K562 (cell line): ENCODE data around the gene ADGRG1. TPM values are rescaled to one million over a fixed set of nuclear protein-coding genes. Genes with fewer than 3 reads are reported as not detected.
A peak's percentile ranks its signal among the peaks of the same experiment; 100 is the strongest.

Experiments used
- ATAC-seq: fragments of 200-7000 bp; cut with Tn5 transposase; 3 replicates; pipeline ENCODE4 v1.9.1; 2020; ENCODE audit warnings: moderate library complexity
- BruUV-seq: library from RNA; stranded (reverse); fragments of 400-500 nt; replicated peaks from 2 replicates; lab custom pipeline; 2021; lab: Mats Ljungman, UMichigan
- CTCF ChIA-PET: fragments of 300-600 bp; formaldehyde crosslinking; extraction: SDS; loops from one replicate; lab custom pipeline; 2021; ENCODE audit warnings: low intra/inter-chr PET ratio; lab: Yijun Ruan, JAX
- POLR2A ChIA-PET: fragments of 300-600, 350-650 bp; sonication (Branson Sonifier 250); formaldehyde crosslinking; extraction: SDS; loops from one replicate; lab custom pipeline; 2021; ENCODE audit warnings: antibody characterized with exemption, inconsistent platforms; lab: Yijun Ruan, JAX
- DNase-seq, 4 experiments: peaks; one replicate each; pipeline versions ENCODE4 v3.0.0 to v3.0.0-alpha.2; 2011 to 2018; ENCODE audit warnings: low spot score in 3 of 4, mixed read lengths in 3 of 4; ENCODE audit errors: extremely low read depth in 1 of 4
- FAIRE-seq: peaks from 2 replicates; lab custom pipeline; 2011; peaks lifted over from hg19 to GRCh38; lab: Jason Lieb, UNC
- H2AFZ ChIP-seq: 2 replicates; pipeline ENCODE4 v1.6.0; 2011; ENCODE audit warnings: low read depth, low read length, control low read depth, inconsistent platforms
- H3K27ac ChIP-seq: fragments of 200-600 bp; 3 replicates; pipeline ENCODE4 v1.8.0; 2011; ENCODE audit warnings: low read depth, mild to moderate bottlenecking, control low read depth, inconsistent platforms, low read length, moderate library complexity, mixed read lengths; ENCODE audit errors: extremely low read depth
- H3K27me3 ChIP-seq, 2 experiments: fragments of 300-600 bp in 1 of 2; 2 replicates in 1 of 2; 3 replicates in 1 of 2; pipeline versions ENCODE4 v1.6.0 to v1.8.0; 2011; ENCODE audit warnings: inconsistent platforms in 2 of 2, low read length in 2 of 2, mild to moderate bottlenecking in 1 of 2, mixed read lengths in 1 of 2, moderate library complexity in 1 of 2; ENCODE audit not compliant: control insufficient read depth in 2 of 2, insufficient read depth in 2 of 2
- H3K36me3 ChIP-seq: fragments of 300-600 bp; 3 replicates; pipeline ENCODE4 v1.8.0; 2011; ENCODE audit warnings: mild to moderate bottlenecking, low read length, inconsistent platforms; ENCODE audit not compliant: control insufficient read depth, insufficient read depth
- H3K4me1 ChIP-seq, 2 experiments: fragments of 200-600 bp in 1 of 2; replicated peaks in 1 of 2; 2 replicates in 1 of 2; 3 replicates in 1 of 2; pipeline versions ENCODE4 v1.5.1 to v1.8.0; 2011; ENCODE audit warnings: inconsistent platforms in 2 of 2, low read length in 2 of 2, mild to moderate bottlenecking in 1 of 2, mixed read lengths in 1 of 2, moderate library complexity in 1 of 2; ENCODE audit not compliant: control insufficient read depth in 2 of 2, insufficient read depth in 2 of 2
- H3K4me2 ChIP-seq: 2 replicates; pipeline ENCODE4 v1.6.1; 2011; ENCODE audit warnings: low read length, control low read depth, inconsistent platforms, mixed read lengths; ENCODE audit not compliant: insufficient read depth
- H3K4me3 ChIP-seq: fragments of 200-600 bp; sonication (generic), shearing (Covaris generic); 2 replicates; pipeline ENCODE4 v1.5.1; 2016; ENCODE audit warnings: control low read depth, inconsistent platforms
- H3K79me2 ChIP-seq: fragments of 200-600 bp; 3 replicates; pipeline ENCODE4 v1.8.0; 2011; ENCODE audit warnings: low read length, inconsistent platforms; ENCODE audit not compliant: control insufficient read depth, insufficient read depth
- H3K9ac ChIP-seq, 2 experiments: 2 replicates each; pipeline versions ENCODE4 v1.6.0 to v1.6.1; 2011; ENCODE audit warnings: low read depth in 2 of 2, low read length in 2 of 2, control low read depth in 1 of 2, inconsistent platforms in 1 of 2, mild to moderate bottlenecking in 1 of 2, mixed read lengths in 1 of 2; ENCODE audit not compliant: insufficient read depth in 1 of 2
- H3K9me1 ChIP-seq: one replicate; pipeline ENCODE4 v1.6.0; 2011; ENCODE audit warnings: inconsistent platforms, mild to moderate bottlenecking, low read length, moderate library complexity; ENCODE audit not compliant: control insufficient read depth, insufficient read depth
- H3K9me3 ChIP-seq: replicated peaks from 2 replicates; pipeline ENCODE4 v1.5.1; 2011; ENCODE audit warnings: low read depth, low read length, inconsistent platforms; ENCODE audit not compliant: control insufficient read depth, insufficient read depth
- H4K20me1 ChIP-seq: replicated peaks from 2 replicates; pipeline ENCODE4 v1.6.1; 2011; ENCODE audit warnings: low read length, inconsistent platforms, mixed read lengths; ENCODE audit not compliant: control insufficient read depth, insufficient read depth
- ARHGAP35 ChIP-seq: fragments of 450-650 bp; IDR thresholded peaks from 2 replicates; pipeline ENCODE4 v1.6.1; 2018; ENCODE audit not compliant: partially characterized antibody
- CHD2 ChIP-seq: IDR thresholded peaks from 2 replicates; pipeline ENCODE4 v1.6.1; 2011; ENCODE audit warnings: low read depth, low read length
- FIP1L1 ChIP-seq: fragments of 200-400 bp; formaldehyde crosslinking; IDR thresholded peaks from 2 replicates; pipeline ENCODE4 v1.6.1; 2018; ENCODE audit warnings: mild to moderate bottlenecking, low read depth, low read length; ENCODE audit not compliant: poor library complexity, severe bottlenecking
- GABPB1 ChIP-seq: sonication (generic); formaldehyde crosslinking; IDR thresholded peaks from 2 replicates; pipeline ENCODE4 v1.8.0; 2022; ENCODE audit warnings: mild to moderate bottlenecking, missing genetic modification reagents
- ILF3 ChIP-seq: fragments of 450-650 bp; IDR thresholded peaks from 2 replicates; pipeline ENCODE4 v1.6.1; 2018; ENCODE audit warnings: antibody characterized with exemption, mild to moderate bottlenecking, moderate library complexity, borderline replicate concordance
- KDM5B ChIP-seq: fragments of 200-600 bp; sonication (generic); IDR thresholded peaks from 2 replicates; pipeline ENCODE4 v1.6.1; 2012; ENCODE audit warnings: low read depth, mild to moderate bottlenecking, moderate library complexity, low read length, control low read depth, inconsistent platforms; ENCODE audit not compliant: insufficient replicate concordance
- MBD2 ChIP-seq: sonication (generic); IDR thresholded peaks from 2 replicates; pipeline ENCODE4 v1.6.1; 2016; ENCODE audit warnings: low read depth, borderline replicate concordance
- MCM3 ChIP-seq: fragments of 450-650 bp; IDR thresholded peaks from 2 replicates; pipeline ENCODE4 v1.6.1; 2016
- PHB2 ChIP-seq: fragments of 450-650 bp; IDR thresholded peaks from 2 replicates; pipeline ENCODE4 v1.6.1; 2017; ENCODE audit warnings: low read depth
- PTBP1 ChIP-seq: fragments of 200-400 bp; formaldehyde crosslinking; IDR thresholded peaks from 2 replicates; pipeline ENCODE4 v1.6.1; 2017; ENCODE audit warnings: low read depth, low read length
- RAD21 ChIP-seq, 2 experiments: fragments of 250-450 bp in 1 of 2; fragments of 450-650 bp in 1 of 2; sonication (Bioruptor Pico) in 1 of 2; formaldehyde crosslinking in 1 of 2; IDR thresholded peaks in 1 of 2; conservative IDR thresholded peaks in 1 of 2; 2 replicates each; pipeline versions ENCODE4 v1.4.0 to v1.8.0; 2020 to 2022; ENCODE audit warnings: mild to moderate bottlenecking in 2 of 2, moderate library complexity in 1 of 2
- RBM39 ChIP-seq: fragments of 200-400 bp; formaldehyde crosslinking; optimal IDR thresholded peaks from 2 replicates; pipeline ENCODE3; 2018; ENCODE audit warnings: low read depth, low read length
- RNF2 ChIP-seq: sonication (generic); IDR thresholded peaks from 2 replicates; pipeline ENCODE4 v1.6.1; 2016
- SUPT5H ChIP-seq: fragments of 450-650 bp; IDR thresholded peaks from 2 replicates; pipeline ENCODE4 v1.6.1; 2016
- THAP12 ChIP-seq: fragments of 250-450 bp; sonication (Bioruptor Pico); IDR thresholded peaks from 2 replicates; pipeline ENCODE4 v1.9.0; 2021; ENCODE audit warnings: mild to moderate bottlenecking, inconsistent platforms
- ZBED1 ChIP-seq: IDR thresholded peaks from 2 replicates; pipeline ENCODE4 v1.6.1; 2014
- ZNF316 ChIP-seq: fragments of 450-650 bp; IDR thresholded peaks from 2 replicates; pipeline ENCODE4 v1.6.1; 2016
- ZNF431 ChIP-seq: sonication (generic); formaldehyde crosslinking; IDR thresholded peaks from 2 replicates; pipeline ENCODE4 v1.8.0; 2022; ENCODE audit warnings: mild to moderate bottlenecking, missing genetic modification reagents
- ZSCAN32 ChIP-seq: fragments of 450-650 bp; formaldehyde crosslinking; IDR thresholded peaks from 2 replicates; pipeline ENCODE4 v1.4.0; 2020; ENCODE audit warnings: mild to moderate bottlenecking, moderate library complexity
- WGBS: fragments of 100-300 bp; shearing (Covaris generic); methylation state at CpG from one replicate; pipeline ENCODE4 v1.1.6; 2016; ENCODE audit warnings: low coverage, mixed read lengths; ENCODE audit not compliant: insufficient coverage; ENCODE audit errors: missing lambda C conversion rate; 5-methylcytosine and 5-hydroxymethylcytosine counted together
- in situ Hi-C: fragments of 300-500 bp; cut with MboI; formaldehyde crosslinking; loops from 4 replicates; pipeline ENCODE4 v1.15.0; 2018; ENCODE audit warnings: inconsistent platforms, mixed read lengths
- intact Hi-C: fragments of 100-400 bp; cut with micrococcal nuclease; formaldehyde crosslinking; loops from 2 replicates; pipeline ENCODE4 v1.14.2; 2022
- polyA plus RNA-seq, 8 experiments: library from polyadenylated mRNA; depleted of rRNA in 4 of 8; stranded (reverse) in 5 of 8; unstranded in 3 of 8; fragments of >200 nt; fragmentation: Nextera tagmentation in 2 of 8; fragmentation: Illumina TruSeq in 1 of 8; extraction: Ambion mirVana in 2 of 8; extraction: Trizol in 1 of 8; gene quantifications; 2 replicates each; pipeline versions ENCODE4 v1.2.1 to v1.2.3, GENCODE V29; 2011 to 2014; ENCODE audit warnings: inconsistent platforms in 1 of 8, missing spikeins in 1 of 8
- total RNA-seq, 7 experiments: library from RNA; depleted of rRNA in 6 of 7; stranded (reverse); fragments of >200 nt in 6 of 7; fragmentation: Illumina TruSeq in 2 of 7; extraction: Trizol in 2 of 7; gene quantifications; 2 replicates each; pipeline versions ENCODE4 v1.2.1 to v1.2.3, GENCODE V29; 2011 to 2021; ENCODE audit warnings: low replicate concordance in 1 of 7

The ADGRG1 gene
- total and polyA plus RNA-seq, 9 of the 15 experiments (the other 6 are each of a cell fraction or from before 2014, with no cell fraction given): 0.04 to 0.31 (median 0.16) TPM; not detected in 6

- peak; percentile 57 for TF ChIP-seq FIP1L1
Measured at GRCh38 chr16:57681950-57682728, 53.7 kb downstream of the ADGRG1 start (continued).

- DNase-seq (peak in 2 of 4 experiments; percentile 37 to 57), ATAC-seq (peak; percentile 77), FAIRE-seq (peak; percentile 78)
- in situ Hi-C loops: no loop called here
- intact Hi-C loops: no loop called here
- Histone ChIP-seq H3K27me3 (no peaks in the 10 kb centered on the region), H3K9ac (peak overlapping the region in 1 of 2 experiments; percentile 7; a peak in 1 of 4 replicates), H3K27ac (peak overlapping the region; percentile 2; the same call in 1 of the 3 replicates), H3K4me1 (peaks cover 20 to 33% of the 10 kb centered on the region in 2 experiments; a peak in 4 of 5 replicates), H3K9me3 (no peaks in the 10 kb centered on the region), H3K36me3 (no peaks in the 10 kb centered on the region), H3K79me2 (no peaks in the 10 kb centered on the region), H2AFZ (no peak overlapping the region; the same call in 1 of the 2 replicates), H3K9me1 (no peaks in the 10 kb centered on the region), H3K4me3 (no peak overlapping the region), H4K20me1 (no peaks in the 10 kb centered on the region), H3K4me2 (no peak overlapping the region)
- BruUV-seq: TSS peak; percentile 100
- CTCF ChIA-PET: no interaction called here
- POLR2A ChIA-PET: interaction anchor here (0.6 to 2.7 kb wide), 9 partner anchors 10 to 745 kb away, joined by 3 to 12 read pairs (median 4); no protein-coding TSS in a partner anchor
- WGBS: 51% methylated on average over 11 of the region's 11 CpGs
- TF ChIP-seq KDM5B: peak; percentile 87
- no peak for TF ChIP-seq MCM3
- TF ChIP-seq RAD21 (CRISPR knock-in tag; conservative IDR thresholded peaks at IDR 0.05 in 1 of 2, IDR thresholded peaks at IDR 0.05 in 1 of 2): 0 out of 4 replicates have a peak, but pooled peaks of 1 of the 2 experiments have one; percentile 6
- TF ChIP-seq ZNF316: peak; percentile 78
- peak; percentile 21; the same call in 1 of the 2 replicates for TF ChIP-seq CHD2
- TF ChIP-seq PTBP1: peak; percentile 99
- TF ChIP-seq RNF2: peak; percentile 91
- 0 out of 2 replicates have a peak, but pooled peaks have one; percentile 31 for TF ChIP-seq THAP12 (CRISPR knock-in tag)
- TF ChIP-seq ZSCAN32 (CRISPR knock-in tag): no peak
- peak; percentile 92 for TF ChIP-seq RBM39
- peak; percentile 42; the same call in 1 of the 2 replicates for TF ChIP-seq GABPB1 (CRISPR knock-in tag)
- no peak for TF ChIP-seq PHB2
- TF ChIP-seq ARHGAP35: peak; percentile 73
- TF ChIP-seq ILF3: no peak
- peak; percentile 92 for TF ChIP-seq SUPT5H
- TF ChIP-seq ZNF431 (CRISPR knock-in tag): peak; percentile 61
- peak; percentile 73; the same call in 1 of the 2 replicates for TF ChIP-seq MBD2
- peak; percentile 98 for TF ChIP-seq ZBED1
Measured at GRCh38 chr16:57682809-57683635, 54.6 kb downstream of the ADGRG1 start.
